Activated T-cell treated with anti-CD3 and anti-CD28 coated beads, Interleukin-2, amount 50 U/mL, for 72 hours (primary cell): ENCODE measurements around the gene ZNF594. TPM values are rescaled to one million over a fixed set of nuclear protein-coding genes. Genes with fewer than 3 reads are reported as not detected.
"Not testable (repeated sequence)": the region's sequence is repeated elsewhere in the genome, so short reads cannot be mapped to it uniquely, and the experiment has no call there.

Source experiments
- ATAC-seq, 2 donors: fragments of 150-1000 bp; cut with Tn5 transposase; replicated peaks in 1 of 2; 2 replicates each; pipeline ENCODE4 v1.10.0; 2021; ENCODE audit warnings: moderate library complexity in 2 of 2, mild to moderate bottlenecking in 1 of 2
- DNase-seq, 2 donors: peaks; one replicate each; pipeline ENCODE4 v3.0.0; 2021 to 2022; ENCODE audit warnings: mixed read lengths in 1 of 2
- H3K27ac Mint-ChIP-seq: one replicate; pipeline ENCODE4 v1.8.0; 2022; ENCODE audit warnings: mild to moderate bottlenecking, moderate library complexity, mixed read lengths
- H3K27me3 Mint-ChIP-seq: one replicate; pipeline ENCODE4 v1.8.0; 2022; ENCODE audit warnings: low read depth, mixed read lengths
- H3K36me3 Mint-ChIP-seq, 2 donors: one replicate each; pipeline ENCODE4 v1.8.0; 2022; ENCODE audit warnings: mixed read lengths in 2 of 2, mild to moderate bottlenecking in 1 of 2; ENCODE audit not compliant: insufficient read depth in 2 of 2
- H3K4me1 Mint-ChIP-seq: one replicate; pipeline ENCODE4 v1.8.0; 2022; ENCODE audit warnings: low read depth, mixed read lengths
- H3K4me3 Mint-ChIP-seq, 2 donors: one replicate each; pipeline ENCODE4 v1.8.0; 2022; ENCODE audit warnings: mild to moderate bottlenecking in 2 of 2, mixed read lengths in 2 of 2, moderate library complexity in 2 of 2
- H3K9me3 Mint-ChIP-seq, 2 donors: one replicate each; pipeline ENCODE4 v1.8.0; 2022; ENCODE audit warnings: mixed read lengths in 2 of 2
- total RNA-seq, 2 donors: library from RNA; stranded (reverse); gene quantifications; one replicate each; pipeline ENCODE4 v1.2.3, GENCODE V29; 2022

The ZNF594 gene
- total RNA-seq, 2 donors from 2014 or later = 5.3 to 7.8 TPM

GRCh38 chr17:5138198-5138544 is 53.5 kb downstream of the ZNF594 start:
- H3K36me3 Mint-ChIP-seq, H3K27me3 Mint-ChIP-seq, H3K27ac Mint-ChIP-seq, DNase-seq, H3K4me1 Mint-ChIP-seq, H3K9me3 Mint-ChIP-seq, H3K4me3 Mint-ChIP-seq, ATAC-seq: not testable (repeated sequence)

GRCh38 chr17:5137511-5138197 is 54.0 kb downstream of the ZNF594 start:
- not testable (repeated sequence) for H3K4me3 Mint-ChIP-seq, H3K36me3 Mint-ChIP-seq, H3K4me1 Mint-ChIP-seq, H3K27me3 Mint-ChIP-seq, ATAC-seq, H3K9me3 Mint-ChIP-seq, H3K27ac Mint-ChIP-seq, DNase-seq

GRCh38 chr17:5136580-5137412 is 54.9 kb downstream of the ZNF594 start:
- not testable (repeated sequence) for H3K4me3 Mint-ChIP-seq, H3K9me3 Mint-ChIP-seq, DNase-seq, H3K36me3 Mint-ChIP-seq, H3K4me1 Mint-ChIP-seq, H3K27ac Mint-ChIP-seq, H3K27me3 Mint-ChIP-seq, ATAC-seq

GRCh38 chr17:5135726-5136579 is 55.7 kb downstream of the ZNF594 start:
- DNase-seq (no peak), ATAC-seq (no peak)
- no peak overlapping the region for H3K4me3 Mint-ChIP-seq
- no peaks in the 10 kb centered on the region for H3K4me1 Mint-ChIP-seq
- no peaks in the 10 kb centered on the region for H3K36me3 Mint-ChIP-seq
- no peaks in the 10 kb centered on the region for H3K27me3 Mint-ChIP-seq
- no peak overlapping the region for H3K27ac Mint-ChIP-seq
- no peaks in the 10 kb centered on the region for H3K9me3 Mint-ChIP-seq

- DNase-seq, H3K9me3 Mint-ChIP-seq, H3K4me3 Mint-ChIP-seq, H3K27me3 Mint-ChIP-seq, H3K4me1 Mint-ChIP-seq, H3K36me3 Mint-ChIP-seq, H3K27ac Mint-ChIP-seq, ATAC-seq: not testable (repeated sequence)
These were observed 56.4 kb downstream of the ZNF594 start for GRCh38 chr17:5135131-5135712.

GRCh38 chr17:5134571-5134970 is 57.1 kb downstream of the ZNF594 start:
- H3K27ac Mint-ChIP-seq, H3K9me3 Mint-ChIP-seq, H3K4me3 Mint-ChIP-seq, H3K27me3 Mint-ChIP-seq, H3K4me1 Mint-ChIP-seq, H3K36me3 Mint-ChIP-seq, DNase-seq, ATAC-seq: not testable (repeated sequence)

- not testable (repeated sequence) for ATAC-seq, DNase-seq, H3K4me3 Mint-ChIP-seq, H3K9me3 Mint-ChIP-seq, H3K27me3 Mint-ChIP-seq, H3K27ac Mint-ChIP-seq, H3K36me3 Mint-ChIP-seq, H3K4me1 Mint-ChIP-seq
These were observed 57.7 kb downstream of the ZNF594 start for GRCh38 chr17:5133961-5134360.

- H3K27me3 Mint-ChIP-seq = no peaks in the 10 kb centered on the region
- no peak overlapping the region for H3K27ac Mint-ChIP-seq
- DNase-seq = no peak
- H3K9me3 Mint-ChIP-seq = no peaks in the 10 kb centered on the region
- no peaks in the 10 kb centered on the region for H3K4me1 Mint-ChIP-seq
- ATAC-seq = no peak
- H3K36me3 Mint-ChIP-seq = no peaks in the 10 kb centered on the region
- H3K4me3 Mint-ChIP-seq = no peak overlapping the region
These were observed 58.4 kb downstream of the ZNF594 start for GRCh38 chr17:5133311-5133710.

- not testable (repeated sequence) for H3K27ac Mint-ChIP-seq, ATAC-seq, DNase-seq, H3K4me1 Mint-ChIP-seq, H3K9me3 Mint-ChIP-seq, H3K36me3 Mint-ChIP-seq, H3K4me3 Mint-ChIP-seq, H3K27me3 Mint-ChIP-seq
These were observed 59.0 kb downstream of the ZNF594 start for GRCh38 chr17:5132503-5133225.

GRCh38 chr17:5131799-5132502 is 59.7 kb downstream of the ZNF594 start:
- DNase-seq, ATAC-seq, H3K4me1 Mint-ChIP-seq, H3K27me3 Mint-ChIP-seq, H3K27ac Mint-ChIP-seq, H3K4me3 Mint-ChIP-seq, H3K9me3 Mint-ChIP-seq, H3K36me3 Mint-ChIP-seq: not testable (repeated sequence)

GRCh38 chr17:5131146-5131715 is 60.4 kb downstream of the ZNF594 start:
- no peak for ATAC-seq
- no peak overlapping the region for H3K27ac Mint-ChIP-seq

GRCh38 chr17:5130687-5131086 is 61.0 kb downstream of the ZNF594 start:
- peaks cover 15% of the 10 kb centered on the region for H3K27me3 Mint-ChIP-seq
- DNase-seq, H3K4me1 Mint-ChIP-seq, H3K27ac Mint-ChIP-seq, H3K36me3 Mint-ChIP-seq, H3K4me3 Mint-ChIP-seq, ATAC-seq, H3K9me3 Mint-ChIP-seq: not testable (repeated sequence)

More at GRCh38 chr17:5131146-5131715, 60.4 kb downstream of the ZNF594 start:
- H3K36me3 Mint-ChIP-seq = no peaks in the 10 kb centered on the region
- no peaks in the 10 kb centered on the region for H3K4me1 Mint-ChIP-seq
- no peak for DNase-seq
- no peak overlapping the region for H3K4me3 Mint-ChIP-seq
- peaks cover 11% of the 10 kb centered on the region for H3K27me3 Mint-ChIP-seq
- no peaks in the 10 kb centered on the region for H3K9me3 Mint-ChIP-seq
